GM18861 (cell line): Measurements from ENCODE around the gene C1GALT1C1L.
"Not testable (repeated sequence)": the region's sequence is repeated elsewhere in the genome, so short reads cannot be mapped to it uniquely, and the experiment has no call there.

Source experiments
- ATAC-seq: cut with Tn5 transposase; IDR thresholded peaks from one replicate; pipeline ENCODE4 v1.9.1; 2021; ENCODE audit not compliant: unreplicated experiment

The C1GALT1C1L gene

GRCh38 chr2:43676322-43677050 is at the start of gene C1GALT1C1L:
Gene C1GALT1C1L, minus strand, starts transcription at chr2:43676429. Its CDS starts 107 bp downstream, at chr2:43676322.
- ATAC-seq, result no peak

- ATAC-seq, result no peak
These were observed 49.5 kb upstream of the C1GALT1C1L start for GRCh38 chr2:43725711-43726246.

GRCh38 chr2:43724728-43725526 is 48.7 kb upstream of the C1GALT1C1L start:
- no peak for ATAC-seq

GRCh38 chr2:43718530-43719124 is 42.4 kb upstream of the C1GALT1C1L start:
- peak; percentile 66 for ATAC-seq

GRCh38 chr2:43717322-43717721 is 41.1 kb upstream of the C1GALT1C1L start:
- no peak for ATAC-seq

GRCh38 chr2:43715300-43716098 is 39.3 kb upstream of the C1GALT1C1L start:
- no peak for ATAC-seq

- no peak for ATAC-seq
These were observed 37.9 kb upstream of the C1GALT1C1L start for GRCh38 chr2:43714164-43714563.

GRCh38 chr2:43710866-43711265 is 34.6 kb upstream of the C1GALT1C1L start:
- no peak for ATAC-seq

GRCh38 chr2:43708891-43709290 is 32.7 kb upstream of the C1GALT1C1L start:
- ATAC-seq, result no peak

GRCh38 chr2:43708178-43708577 is 31.9 kb upstream of the C1GALT1C1L start:
- no peak for ATAC-seq

GRCh38 chr2:43707255-43708015 is 31.2 kb upstream of the C1GALT1C1L start:
- no peak for ATAC-seq

GRCh38 chr2:43701111-43701510 is 24.9 kb upstream of the C1GALT1C1L start:
- ATAC-seq, result no peak

GRCh38 chr2:43699761-43700160 is 23.5 kb upstream of the C1GALT1C1L start:
- no peak for ATAC-seq

- not testable (repeated sequence) for ATAC-seq
These were observed 21.9 kb upstream of the C1GALT1C1L start for GRCh38 chr2:43698140-43698539.

GRCh38 chr2:43692428-43692994 is 16.3 kb upstream of the C1GALT1C1L start:
- ATAC-seq, result no peak

GRCh38 chr2:43689999-43690398 is 13.8 kb upstream of the C1GALT1C1L start:
- ATAC-seq, result no peak

- ATAC-seq, result no peak
These were observed 9.1 kb upstream of the C1GALT1C1L start for GRCh38 chr2:43685357-43685756.

- not testable (repeated sequence) for ATAC-seq
These were observed 1.6 kb upstream of the C1GALT1C1L start for GRCh38 chr2:43677783-43678182.

- ATAC-seq, result no peak
These were observed 445 bp downstream of the C1GALT1C1L start for GRCh38 chr2:43675646-43676321.
